PC-3 (cell line): ENCODE measurements around the gene UBA6.

Experiments
- CTCF ChIP-seq: fragments of 300-600 bp; sonication (generic); conservative IDR thresholded peaks from 2 replicates; pipeline ENCODE4 v1.5.1; 2017; ENCODE audit warnings: antibody characterized with exemption, low read depth, mild to moderate bottlenecking, low read length
- EZH2phosphoT487 ChIP-seq: fragments of 300-600 bp; sonication (generic); IDR thresholded peaks from 2 replicates; pipeline ENCODE4 v1.6.1; 2018; ENCODE audit warnings: mild to moderate bottlenecking, antibody characterized with exemption, low read length, borderline replicate concordance

- no peak for TF ChIP-seq CTCF
- no peak for TF ChIP-seq EZH2phosphoT487
These were observed 86.8 kb downstream of the UBA6 start for GRCh38 chr4:67614186-67614585.
